Stimulated activated CD4-positive, alpha-beta T cell treated with anti-CD3 and anti-CD28 coated beads, Interleukin-2, amount 100 ng/mL, for 24 hours (primary cell): ENCODE results near the gene LZTS2.
A peak's percentile ranks its signal among the peaks of the same experiment; 100 is the strongest.

Source experiments
- DNase-seq, 2 donors: peaks; one replicate each; pipeline ENCODE4 v3.0.0-alpha.2; 2020

LZTS2 gene

GRCh38 chr10:100978901-100979195, 20.8 kb upstream of the LZTS2 start:
- no peak for DNase-seq

DNA sequence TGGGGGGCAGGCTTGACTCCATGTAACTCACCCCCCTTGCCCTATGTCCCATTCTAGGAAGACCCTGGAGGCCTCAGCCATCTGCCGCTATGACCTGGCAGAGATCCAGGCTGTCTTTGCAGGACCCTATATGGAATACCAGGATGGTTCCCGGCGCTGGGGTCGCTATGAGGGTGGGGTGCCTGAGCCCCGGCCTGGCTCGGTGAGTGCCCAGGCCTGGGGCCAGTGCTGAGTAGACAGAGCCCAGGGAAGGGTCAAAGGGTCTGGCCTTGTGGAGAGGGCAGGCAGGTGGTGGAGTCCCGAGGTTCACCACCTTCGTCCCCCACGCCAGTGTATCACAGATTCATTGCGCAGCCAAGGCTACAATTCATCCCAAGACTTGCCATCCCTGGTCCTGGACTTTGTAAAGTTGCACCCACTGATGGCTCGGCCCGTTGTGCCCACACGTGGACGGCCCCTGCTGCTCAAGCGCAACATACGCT, 19.8 kb upstream of the LZTS2 start:
- peak in 1 of 2 donors; percentile 1 for DNase-seq

DNA sequence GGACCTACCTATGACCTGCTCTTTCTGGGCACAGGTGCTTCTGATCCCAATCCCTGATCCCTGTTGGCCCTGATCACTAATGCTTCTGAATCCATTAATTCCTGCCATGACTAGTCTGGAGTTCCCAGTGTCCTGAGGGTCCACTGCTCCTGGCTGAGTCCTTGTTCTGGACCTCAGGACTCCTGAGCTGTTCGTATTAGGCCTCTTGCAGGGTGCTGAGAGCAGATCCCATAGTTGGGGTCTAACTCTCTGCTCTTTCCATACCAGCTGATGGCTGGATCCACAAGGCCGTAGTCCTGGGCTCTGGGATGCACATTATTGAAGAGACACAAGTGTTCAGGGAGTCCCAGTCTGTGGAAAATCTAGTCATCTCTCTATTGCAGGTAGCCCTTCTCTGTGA, 19.3 kb upstream of the LZTS2 start:
- DNase-seq, result peak in 1 of 2 donors; percentile 6

DNA sequence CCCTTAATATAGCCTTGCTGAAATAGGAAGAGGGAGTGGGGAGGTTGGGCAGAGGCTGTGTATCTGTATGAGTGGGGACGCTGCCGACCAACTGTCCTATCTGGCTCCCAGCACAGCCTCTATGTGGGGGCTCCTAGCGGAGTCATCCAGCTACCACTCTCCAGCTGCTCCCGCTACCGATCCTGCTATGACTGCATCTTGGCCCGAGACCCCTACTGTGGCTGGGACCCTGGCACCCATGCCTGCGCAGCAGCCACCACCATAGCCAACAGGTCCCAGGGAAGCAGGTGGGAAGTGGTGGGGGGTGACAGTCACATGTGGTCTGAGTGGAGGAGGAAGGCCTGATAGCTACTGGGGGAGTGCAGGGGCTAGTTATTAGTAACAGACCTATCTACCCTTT, 18.9 kb upstream of the LZTS2 start:
- peak in 1 of 2 donors; percentile 7 for DNase-seq

- DNase-seq, result no peak
Measured at GRCh38 chr10:100981178-100981772, 18.3 kb upstream of the LZTS2 start.

GRCh38 chr10:100982916-100983830, 16.4 kb upstream of the LZTS2 start:
- DNase-seq, result no peak

DNA sequence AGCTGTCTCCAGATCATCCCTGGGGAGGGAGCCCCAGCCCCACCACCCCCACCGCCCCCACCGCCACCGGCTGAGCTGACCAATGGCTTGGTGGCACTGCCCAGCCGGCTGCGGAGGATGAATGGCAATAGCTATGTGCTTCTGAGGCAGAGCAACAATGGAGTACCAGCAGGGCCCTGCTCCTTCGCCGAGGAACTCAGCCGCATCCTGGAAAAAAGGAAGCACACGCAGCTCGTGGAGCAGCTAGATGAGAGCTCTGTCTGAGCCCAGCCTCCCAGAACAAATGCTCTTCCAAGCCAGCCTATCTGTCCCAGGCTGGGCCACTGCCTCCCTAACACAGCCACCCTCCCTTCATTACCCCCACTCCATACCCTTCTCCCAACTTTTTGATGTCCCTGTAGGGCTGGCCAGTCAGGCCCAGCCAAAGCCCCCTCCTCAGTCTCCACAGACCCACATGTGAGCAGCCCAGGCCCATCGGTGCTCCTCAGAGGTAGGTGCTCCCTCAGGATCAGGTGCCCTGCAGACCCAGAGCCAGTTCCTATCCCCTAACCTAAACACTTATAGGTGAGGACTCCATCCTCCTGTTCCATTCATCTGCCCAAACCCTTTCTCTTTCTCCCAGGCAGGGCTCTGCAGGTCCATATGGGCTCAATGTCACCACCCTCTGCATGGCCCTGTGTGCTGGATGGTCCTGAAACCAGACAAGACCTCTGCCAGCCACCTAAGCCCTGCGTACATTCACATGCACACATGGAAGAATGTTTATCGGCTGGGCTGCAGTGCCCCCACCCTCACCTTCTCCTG, 15.5 kb upstream of the LZTS2 start:
- DNase-seq, result no peak

DNA sequence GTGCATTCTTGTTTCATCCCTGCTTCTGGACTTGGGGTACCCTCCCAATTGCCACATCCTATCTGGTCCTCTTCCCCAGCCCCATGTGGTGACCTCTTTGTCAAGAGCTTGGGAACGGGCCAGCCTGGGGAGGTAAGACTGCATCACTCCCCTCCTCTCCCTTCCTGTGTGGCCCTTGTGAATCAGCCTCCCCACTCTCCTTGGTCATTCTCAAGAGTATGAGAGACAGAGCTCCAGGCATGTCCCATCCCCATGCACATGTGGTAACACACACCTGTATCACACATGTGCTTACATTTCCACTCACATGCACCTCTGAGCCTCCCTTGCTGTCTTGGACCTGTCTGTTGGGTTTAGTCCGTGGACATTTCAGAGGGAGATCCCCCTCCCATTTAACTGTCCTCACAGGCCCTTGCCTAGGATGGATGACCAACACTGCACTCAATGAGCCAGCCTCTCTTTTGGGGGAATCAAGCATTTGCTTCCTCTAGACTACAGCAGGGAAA, 14.9 kb upstream of the LZTS2 start:
- DNase-seq, result no peak

DNA sequence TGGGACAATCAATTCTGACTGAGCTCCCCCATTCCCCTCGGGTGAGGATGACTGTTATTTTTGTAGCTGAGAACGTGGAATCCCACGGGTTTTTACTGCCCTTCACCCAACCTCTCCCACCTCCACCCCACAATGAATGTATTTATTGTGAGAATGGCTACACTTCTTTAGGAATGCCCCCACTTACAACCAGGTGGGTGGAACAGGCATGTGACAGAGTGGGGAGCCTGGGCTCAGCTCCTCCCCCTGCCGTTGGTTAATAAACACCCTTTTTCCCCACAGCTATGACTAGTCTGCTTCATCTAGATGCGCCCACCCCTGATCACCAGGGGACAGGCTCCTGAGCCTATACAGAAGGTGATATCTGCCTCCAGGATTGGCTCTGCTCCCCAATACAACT, 14.3 kb upstream of the LZTS2 start:
- no peak for DNase-seq

GRCh38 chr10:100986623-100986951, 13.0 kb upstream of the LZTS2 start:
- DNase-seq, result no peak

- DNase-seq, result peak; percentile 88 to 90
Measured at GRCh38 chr10:100986952-100987684, 12.5 kb upstream of the LZTS2 start, which contains the start of the genes MRPL43 and TWNK. MRPL43 (minus strand) TSS chr10:100987497; CDS start chr10:100987443, 54 bp downstream. TWNK (plus strand) TSS chr10:100987543; CDS start chr10:100988211, 668 bp downstream.

DNA sequence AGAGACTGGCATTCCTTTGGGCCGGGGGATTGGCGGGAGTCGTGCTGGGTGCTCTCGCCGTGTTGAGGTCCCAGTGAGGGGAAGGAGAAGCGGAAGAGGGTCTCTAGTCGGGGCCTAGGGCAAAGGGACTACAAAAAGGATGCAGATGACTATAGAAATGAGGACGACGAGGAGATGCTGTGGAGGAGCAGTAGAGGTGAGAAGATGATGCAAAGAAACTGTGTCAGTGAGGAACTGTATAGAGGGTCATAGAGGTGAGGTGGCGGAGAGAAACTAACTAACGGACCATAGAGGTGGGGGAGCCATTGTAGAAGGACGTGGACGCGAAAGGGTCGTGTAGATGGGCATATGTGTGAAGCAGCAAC, 11.9 kb upstream of the LZTS2 start:
- DNase-seq, result no peak

DNA sequence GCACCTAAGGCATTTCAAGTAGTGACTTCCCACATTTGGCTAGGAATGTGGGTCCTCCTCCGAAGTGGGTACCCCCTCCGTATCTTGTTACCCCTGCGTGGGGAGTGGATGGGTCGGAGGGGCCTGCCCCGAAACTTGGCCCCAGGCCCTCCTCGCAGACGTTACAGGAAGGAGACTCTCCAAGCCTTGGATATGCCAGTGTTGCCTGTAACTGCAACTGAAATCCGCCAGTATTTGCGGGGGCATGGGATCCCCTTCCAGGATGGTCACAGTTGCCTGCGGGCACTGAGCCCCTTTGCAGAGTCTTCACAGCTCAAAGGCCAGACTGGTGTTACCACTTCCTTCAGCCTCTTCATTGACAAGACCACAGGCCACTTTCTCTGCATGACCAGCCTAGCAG, 11.4 kb upstream of the LZTS2 start:
- DNase-seq, result no peak

- DNase-seq, result no peak
Measured at GRCh38 chr10:100989088-100989487, 10.5 kb upstream of the LZTS2 start.

DNA sequence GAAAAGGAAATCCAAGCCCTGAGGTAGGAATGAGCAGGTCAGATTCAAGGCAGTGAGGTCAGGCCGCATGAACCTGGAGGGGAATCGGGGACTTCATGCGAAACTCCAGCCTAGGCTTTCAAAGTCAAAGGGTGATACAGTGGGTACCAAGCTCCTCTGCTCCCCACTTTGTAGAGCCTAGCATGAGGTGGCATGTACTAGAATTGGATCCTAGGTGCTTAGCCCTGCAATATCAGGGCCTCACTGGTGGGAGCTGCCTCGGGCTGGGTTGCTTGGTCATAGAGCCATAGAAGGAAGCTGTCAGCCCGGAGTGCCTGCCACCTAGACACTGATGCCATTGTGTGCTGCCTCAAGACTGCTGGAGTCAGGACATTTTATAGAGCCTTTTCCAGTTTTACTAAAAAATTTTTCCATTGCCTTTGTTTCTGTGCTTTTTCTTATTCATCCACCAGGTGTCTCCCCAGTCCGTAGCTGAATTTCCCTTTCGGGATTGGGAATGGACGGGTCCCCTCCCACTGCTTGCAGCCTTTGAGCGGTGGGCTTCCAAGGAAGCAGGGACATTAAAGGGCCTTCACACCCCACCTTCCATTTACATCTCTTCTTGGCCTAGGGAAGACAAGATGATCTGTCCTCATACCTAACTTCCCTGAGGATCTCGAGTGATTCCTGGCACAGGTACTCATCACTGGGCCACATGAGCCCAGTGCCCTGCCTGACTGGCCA, 5.5 kb upstream of the LZTS2 start:
- no peak for DNase-seq

DNA sequence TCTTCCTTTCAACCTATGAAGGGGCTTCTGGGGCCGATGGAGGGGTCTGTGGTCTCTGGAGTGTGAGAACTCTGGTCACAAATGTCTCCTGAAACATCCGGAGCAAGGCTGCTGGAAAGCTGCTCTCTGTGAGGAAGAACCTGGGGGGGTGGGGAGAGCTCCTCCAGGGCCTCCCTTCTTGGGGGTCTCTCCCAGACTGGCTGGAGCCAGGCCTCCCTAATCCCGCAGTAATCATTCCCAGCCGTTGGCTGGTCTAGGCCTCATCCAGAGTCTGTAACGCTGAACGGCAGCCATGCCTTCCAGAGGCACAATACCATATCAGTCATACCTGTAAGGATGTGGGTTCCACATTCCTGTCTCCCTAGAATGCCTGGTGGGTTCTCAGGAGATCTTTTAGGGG, 4.4 kb upstream of the LZTS2 start:
- no peak for DNase-seq

DNA sequence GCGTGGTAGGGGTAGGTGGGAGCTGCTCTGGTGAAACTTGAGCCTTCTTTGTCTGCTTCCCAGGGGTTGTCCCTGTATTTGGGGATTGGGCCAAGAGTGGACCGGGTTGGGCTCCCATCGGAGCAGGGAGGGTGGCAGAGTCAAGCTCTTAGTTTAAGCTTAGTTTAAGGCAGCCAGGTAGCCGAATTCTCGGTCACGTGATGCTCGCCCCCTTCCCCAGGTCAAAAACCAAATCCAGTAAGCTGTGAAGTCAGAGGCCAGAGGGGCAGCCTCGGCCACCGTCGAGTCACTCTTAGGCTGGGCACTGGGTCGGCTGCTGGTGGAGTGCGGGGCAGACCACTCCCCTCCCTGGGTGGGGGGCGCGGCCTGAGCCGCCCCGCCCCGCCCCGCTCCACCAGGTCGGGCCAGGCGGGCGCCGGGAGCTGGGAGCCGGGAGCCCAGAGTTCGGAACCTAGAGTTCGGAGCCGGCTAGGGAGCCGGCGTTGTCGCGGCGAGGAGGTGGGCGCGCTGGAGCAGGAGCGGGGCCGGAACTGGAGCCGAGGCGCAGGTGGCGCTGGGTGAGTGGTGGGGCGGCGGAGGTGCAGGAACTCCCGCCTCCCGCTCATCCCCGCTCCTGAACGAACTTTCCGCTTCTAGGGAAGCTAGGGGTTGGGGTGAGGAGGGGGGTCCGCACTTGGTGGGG, 2.8 kb upstream of the LZTS2 start:
- DNase-seq, result peak; percentile 53 to 56

DNA sequence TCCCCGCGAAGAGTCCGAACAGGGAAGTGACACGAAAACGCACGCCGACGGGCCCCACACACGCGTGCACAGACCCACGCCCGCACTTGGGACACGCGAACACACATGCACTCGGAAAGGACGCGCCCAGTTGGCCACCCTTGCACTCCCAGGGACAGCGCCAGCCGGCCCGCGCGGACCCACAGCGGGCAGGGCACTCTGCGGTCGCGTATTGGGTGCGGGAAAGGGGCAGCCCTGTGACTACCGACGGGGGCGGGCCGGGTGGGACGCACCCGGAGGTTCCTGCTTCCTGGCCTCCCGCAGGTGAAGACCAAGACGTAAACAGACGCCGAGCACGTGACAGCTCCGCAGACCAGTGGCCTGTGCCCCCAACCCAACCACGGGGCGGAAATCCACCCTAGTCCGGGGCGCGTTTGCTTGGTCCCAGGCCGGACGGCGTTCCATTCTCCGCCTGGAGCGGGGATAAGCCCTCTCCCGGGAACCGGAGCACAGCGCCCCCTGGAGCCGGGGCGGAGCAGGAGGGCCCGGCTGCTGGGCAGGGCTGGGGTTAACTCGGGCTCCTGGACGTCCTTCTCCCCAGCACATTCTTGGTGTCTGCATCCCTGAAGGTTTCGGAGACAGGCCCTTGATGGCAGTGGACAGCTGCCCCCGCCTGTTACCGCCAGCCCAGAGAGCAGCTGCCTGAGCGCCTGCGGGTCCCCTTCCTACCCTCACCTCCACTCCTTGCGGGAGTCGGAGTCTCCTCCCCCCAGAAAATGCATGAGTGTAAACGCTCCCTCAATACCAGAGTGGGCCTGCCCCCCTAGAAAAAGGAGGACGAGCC, 2.0 kb upstream of the LZTS2 start:
- peak; percentile 81 to 82 for DNase-seq

DNA sequence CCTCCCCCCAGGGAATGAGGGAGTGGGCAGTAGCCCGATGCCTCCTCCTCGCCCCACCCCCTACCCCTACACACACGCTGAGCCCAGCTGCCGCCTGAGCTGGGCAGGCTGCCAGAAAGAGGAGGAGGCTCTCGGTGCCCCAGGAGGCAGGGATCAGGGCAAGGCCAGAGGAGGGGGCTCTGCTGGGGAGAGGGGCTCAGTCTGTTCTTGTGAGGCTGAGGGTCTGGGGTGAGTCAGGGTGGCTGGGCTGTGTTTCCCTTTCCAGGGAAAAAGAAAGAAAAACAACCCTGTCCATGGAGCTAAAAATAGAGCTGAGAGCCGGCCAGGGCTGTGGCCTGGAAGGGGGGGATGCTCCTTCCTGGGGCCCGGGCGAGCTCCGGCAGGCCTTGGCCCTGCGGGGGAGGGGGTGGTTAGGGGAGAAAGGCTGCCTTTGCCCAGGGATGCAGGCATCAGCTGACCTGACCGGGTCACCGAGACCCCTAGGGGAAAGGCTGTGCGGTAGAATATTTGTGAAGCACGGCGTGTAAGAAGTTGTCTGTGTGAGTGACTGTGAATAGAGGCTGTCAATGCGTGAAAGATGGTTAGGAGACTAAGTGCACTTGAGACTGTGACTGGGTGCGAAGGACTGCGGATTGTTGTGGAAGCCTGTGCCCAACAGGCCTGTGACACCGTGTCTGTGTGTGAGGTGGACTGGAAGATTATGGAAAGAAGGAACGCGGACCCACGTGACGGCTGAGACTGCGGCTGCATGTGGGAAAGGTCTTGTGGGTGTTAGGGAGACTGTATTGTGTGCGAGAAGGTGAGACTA, 1.2 kb upstream of the LZTS2 start:
- peak; percentile 71 to 77 for DNase-seq
